ENCODE data around the gene ARMC7.
A peak's percentile ranks its signal among the peaks of the same experiment; 100 is the strongest.

The ARMC7 gene

DNA sequence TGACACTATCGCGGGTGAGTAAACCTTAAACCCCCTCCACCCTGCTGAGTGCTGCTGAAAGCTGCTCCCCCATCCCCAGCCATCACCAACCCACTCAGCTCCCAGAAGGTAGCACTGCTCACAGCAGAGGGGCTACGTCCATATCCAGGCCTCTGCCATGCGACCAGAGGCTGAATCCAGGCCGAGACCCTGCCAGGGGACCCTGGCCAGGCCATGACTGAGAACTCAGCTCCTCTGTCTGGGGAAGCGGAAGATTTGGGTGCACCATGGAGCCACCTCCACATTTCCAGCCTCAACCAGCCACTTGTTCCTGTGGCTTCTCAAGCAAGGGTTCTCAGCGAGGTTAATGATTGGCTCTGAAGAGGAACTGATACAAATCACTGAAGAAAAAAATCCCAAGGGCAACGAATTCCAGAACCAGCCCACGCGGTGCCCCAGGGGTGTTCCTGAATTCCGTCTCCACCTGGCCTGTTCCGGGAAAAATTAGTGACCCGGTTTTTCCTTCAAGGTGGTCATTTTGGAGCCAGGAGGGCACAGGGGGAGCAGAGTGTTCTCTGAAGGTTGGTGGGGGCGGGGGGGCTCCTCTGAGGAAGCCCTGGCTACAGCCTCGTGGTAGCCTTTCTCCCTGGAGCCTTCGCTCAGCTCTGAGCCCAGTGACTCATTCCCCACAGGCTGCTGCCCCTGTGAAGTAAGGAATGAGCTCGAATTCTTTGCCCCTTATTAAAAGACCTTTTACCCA lies 31.3 kb upstream of the ARMC7 start:
- DNase-seq = no peak

- no peak for DNase-seq
Observed at GRCh38 chr17:75079023-75079373, 30.8 kb upstream of the ARMC7 start.

- DNase-seq = no peak
Observed at GRCh38 chr17:75081611-75082540, 27.9 kb upstream of the ARMC7 start.

DNA sequence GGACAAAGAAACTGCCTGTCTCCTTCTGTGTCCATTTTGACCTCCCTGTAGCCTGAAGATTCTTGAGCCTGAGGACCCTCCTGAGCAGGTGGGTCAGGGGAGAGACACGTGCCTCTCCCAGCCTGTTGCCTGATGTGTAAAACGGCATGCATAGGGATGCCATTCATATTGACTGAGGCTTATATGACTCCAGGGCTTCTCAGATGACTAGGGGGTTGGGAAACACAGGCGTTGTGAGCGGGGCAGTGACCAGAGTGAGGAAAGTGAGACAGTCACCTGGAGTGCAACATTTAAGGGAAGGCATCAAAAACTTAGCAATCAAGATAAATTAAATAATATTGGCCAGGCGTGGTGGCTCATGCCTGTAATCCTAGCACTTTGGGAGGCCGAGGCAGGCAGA lies 27.1 kb upstream of the ARMC7 start:
- no peak for DNase-seq

DNA sequence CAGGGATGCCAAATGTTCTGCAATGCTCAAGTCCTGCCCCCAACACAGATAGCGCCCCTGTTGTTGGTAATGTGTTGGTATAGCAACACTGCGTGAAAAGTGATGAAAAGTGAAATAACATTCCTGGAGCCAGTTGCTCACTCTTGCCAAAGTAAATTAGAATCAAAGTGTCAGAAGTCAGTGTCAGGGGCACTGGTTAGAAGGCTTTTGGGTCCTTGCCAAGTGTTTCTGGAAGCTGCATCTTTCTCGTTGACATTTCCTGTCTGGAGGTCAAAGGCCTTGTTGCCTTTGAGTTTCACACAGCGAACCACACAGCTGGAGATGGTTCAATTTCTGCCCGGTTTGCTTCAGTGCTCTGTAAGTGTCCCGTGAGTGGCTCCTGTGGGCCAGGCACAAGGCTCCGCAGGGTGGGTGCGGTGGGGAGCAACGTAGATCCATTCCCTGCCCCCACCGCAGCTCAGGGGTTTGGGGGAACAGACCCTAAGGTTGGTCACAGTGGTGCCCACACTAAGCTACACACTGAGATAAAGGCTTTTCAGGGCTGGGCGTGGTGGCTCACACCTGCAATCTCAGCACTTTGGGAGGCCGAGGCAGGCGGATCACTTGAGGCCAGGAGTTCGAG lies 25.6 kb upstream of the ARMC7 start:
- DNase-seq = no peak

DNA sequence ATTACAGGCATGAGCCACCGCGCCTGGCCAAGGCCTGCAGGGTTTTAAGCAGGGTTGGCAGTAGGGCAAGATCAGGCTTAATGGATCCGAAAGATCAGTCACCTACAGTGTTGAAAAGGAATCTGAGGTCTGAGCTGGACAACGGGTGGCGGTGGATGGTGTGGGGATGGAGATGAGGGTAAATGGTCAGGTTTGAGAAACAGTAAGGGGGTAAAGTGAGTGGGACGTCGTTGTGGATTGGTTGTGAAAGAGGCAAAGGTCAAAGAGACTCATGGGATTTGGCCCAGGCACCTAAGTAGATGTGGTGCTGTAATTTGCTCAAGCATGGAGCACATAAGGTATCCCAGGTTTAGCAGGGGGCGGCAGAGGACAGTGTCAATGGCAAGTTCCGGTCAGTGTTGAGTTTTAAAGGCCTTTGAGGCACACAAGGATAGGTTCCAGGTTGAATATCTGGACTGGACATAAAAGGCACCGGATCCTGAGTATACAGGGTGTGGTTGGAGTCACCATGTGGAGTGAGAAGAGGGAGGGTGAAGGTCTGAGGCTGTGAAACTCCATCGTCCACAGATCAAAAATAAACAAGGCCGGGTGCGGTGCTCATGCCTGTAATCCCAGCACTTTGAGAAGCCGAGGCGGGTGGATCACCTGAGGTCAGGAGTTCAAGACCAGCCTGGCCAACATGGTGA lies 23.1 kb upstream of the ARMC7 start:
- DNase-seq = no peak

GRCh38 chr17:75087182-75087557 lies 22.6 kb upstream of the ARMC7 start:
- no peak for DNase-seq

DNA sequence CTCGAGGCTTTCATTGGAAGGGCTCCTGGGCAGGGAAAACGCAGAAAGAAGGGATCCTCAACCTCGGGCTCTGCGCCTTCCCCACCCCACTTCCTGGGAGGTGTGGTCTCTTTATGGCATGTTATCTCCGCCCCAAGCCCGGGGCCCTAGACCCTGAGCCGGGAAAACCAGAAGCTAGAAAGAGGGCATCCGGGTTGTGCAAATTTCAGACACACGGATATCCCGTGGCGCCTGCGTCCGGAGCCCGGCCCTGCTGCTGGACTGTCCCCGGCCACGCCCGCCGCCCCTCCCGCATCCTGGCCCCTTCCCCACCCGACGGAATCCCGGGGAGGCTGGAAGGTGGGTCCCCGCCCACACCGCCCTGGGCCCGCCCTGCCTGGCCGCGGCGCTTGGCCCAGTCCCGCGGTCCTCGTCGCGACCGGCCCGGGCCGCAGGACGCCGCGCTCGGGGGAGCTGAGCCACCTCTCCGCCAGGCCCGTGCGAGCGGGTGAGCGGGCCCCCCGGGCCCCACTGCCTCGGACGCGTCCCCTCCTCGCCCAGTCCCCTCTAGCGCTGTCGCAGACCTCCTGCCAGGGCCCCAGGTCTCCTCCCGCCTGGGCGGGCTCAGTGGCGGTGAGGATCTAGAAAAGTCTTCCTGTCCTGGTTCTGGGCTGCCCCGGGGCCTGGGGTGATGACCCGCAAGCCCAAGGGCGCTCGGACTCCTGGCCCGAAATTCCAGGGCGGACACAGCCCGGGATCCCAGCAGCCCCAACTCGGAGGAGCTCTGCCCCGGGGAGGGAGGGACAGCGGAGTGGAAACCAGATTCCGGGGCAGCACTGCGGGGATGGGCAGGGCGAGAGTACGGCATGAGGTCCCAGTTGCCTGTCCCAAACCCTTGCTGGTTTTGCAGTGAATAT lies 22.0 kb upstream of the ARMC7 start, which contains the start of gene SLC16A5:
Gene SLC16A5, plus strand, starts transcription at position 397 of the 896 bp plus-strand sequence. CDS start 5,683 bp downstream, outside the sequence.
- DNase-seq = peak in 1 of 2 donors; percentile 27

- no peak for DNase-seq
Observed at GRCh38 chr17:75088465-75089417, 21.0 kb upstream of the ARMC7 start.

DNA sequence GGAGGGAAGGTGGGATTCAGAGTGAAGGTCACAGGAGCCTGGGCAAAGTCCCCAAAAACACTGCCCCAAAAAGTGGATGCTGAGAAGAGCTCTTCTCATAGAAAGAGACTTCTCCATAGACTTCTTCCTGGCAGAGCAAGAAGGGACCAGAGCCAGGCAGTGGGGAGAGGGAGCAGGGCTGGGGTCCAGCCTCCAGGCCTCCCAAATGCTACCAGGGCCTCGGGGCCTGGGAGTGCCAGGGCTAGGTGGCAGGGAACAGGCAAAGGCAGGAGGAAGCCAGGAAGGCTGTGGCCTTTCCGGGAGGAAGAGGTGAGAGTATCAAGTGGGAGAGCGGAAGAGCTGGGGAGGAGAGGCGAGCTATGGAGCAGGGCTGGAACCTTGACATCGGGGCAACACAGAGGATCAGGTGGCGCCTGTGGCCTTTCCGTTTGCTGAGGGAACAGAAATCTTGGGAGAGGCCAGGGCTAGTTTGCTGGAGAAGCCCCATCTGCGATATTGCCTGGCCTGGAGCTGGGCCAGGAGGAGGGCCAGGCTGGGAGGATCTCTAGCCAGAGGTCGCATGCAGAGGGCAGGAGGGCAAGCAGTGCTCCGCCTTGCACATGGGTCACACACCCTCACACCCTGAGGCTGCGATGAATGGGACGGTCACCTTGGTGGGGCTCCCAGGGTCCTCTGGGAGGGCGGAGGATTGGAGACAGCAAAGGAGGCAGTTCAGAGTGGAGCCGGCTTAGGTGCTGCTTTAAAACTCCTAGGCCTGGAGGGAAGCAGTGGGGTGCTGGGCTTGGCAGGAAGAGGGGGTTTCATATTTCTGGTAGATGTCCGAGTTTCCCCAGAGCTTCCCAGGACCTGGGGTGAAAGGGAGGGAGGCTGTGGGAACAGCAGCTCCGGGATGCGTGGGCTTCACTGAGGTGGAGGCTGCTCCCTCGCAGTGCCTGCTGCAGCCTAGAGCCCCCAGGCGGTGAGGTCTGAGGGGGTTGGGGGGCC lies 18.6 kb upstream of the ARMC7 start:
- DNase-seq = no peak

GRCh38 chr17:75091855-75092327 lies 17.9 kb upstream of the ARMC7 start:
- no peak for DNase-seq

DNA sequence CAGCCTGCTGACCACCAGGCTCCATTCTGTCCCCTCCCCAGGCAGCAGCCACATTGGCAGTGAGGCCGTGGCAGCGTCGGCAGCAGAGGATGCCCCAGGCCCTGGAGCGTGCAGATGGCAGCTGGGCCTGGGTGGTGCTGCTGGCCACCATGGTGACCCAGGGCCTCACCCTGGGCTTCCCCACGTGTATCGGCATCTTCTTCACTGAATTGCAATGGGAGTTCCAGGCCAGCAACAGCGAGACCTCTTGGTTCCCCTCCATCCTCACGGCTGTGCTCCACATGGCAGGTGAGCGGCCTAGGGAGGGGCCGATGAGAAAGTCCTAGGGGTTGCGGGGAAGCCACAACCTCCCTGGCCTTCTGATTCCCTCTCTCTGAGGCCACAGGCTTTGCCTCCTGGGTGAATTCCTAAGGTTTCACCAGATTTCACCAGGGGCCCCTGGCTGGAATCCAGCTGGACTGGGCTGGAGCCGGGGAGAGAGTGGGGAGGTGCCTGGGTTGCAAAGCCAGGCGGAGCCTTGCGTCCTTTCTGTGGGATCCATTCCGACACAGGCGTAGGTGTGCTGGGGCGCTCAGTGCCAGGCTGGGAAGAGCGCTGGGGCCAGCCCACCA lies 16.1 kb upstream of the ARMC7 start:
- DNase-seq = no peak

DNA sequence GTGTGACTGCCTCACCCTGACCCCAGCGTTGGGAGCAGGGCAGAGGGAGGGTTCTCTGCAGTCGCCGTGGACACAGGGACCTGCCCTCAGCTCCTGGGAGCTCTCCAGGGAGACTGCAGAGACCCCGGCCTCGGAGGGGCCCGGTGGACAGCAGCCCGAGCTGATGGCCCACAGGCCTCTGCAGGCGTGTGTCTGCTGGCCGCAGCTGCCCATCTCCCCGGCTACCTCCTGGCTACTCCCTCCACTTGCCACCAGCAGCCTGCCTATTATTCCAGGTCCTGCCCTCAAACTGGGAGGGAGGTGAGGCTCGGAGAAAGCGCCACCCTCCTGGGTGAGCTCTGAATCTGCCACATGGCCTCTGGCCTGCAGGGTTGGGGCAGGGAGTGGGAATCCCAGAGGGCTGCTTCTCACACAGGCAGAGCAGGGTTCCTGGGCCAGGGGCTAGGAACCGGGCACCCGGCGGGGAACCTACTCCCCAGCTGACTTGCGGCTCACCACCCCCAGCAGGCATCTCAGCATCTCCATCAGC lies 14.8 kb upstream of the ARMC7 start:
- no peak for DNase-seq

GRCh38 chr17:75096082-75096625 lies 13.6 kb upstream of the ARMC7 start:
- no peak for DNase-seq

GRCh38 chr17:75097865-75098264 lies 11.9 kb upstream of the ARMC7 start:
- DNase-seq = no peak

- DNase-seq = no peak
Observed at GRCh38 chr17:75098861-75099260, 10.9 kb upstream of the ARMC7 start.

- DNase-seq = no peak
Observed at GRCh38 chr17:75099881-75100595, 9.7 kb upstream of the ARMC7 start.
